CD4-positive, alpha-beta T cell treated with Interferon alpha-2 for 1 hour (primary cell): ENCODE results near the gene CELF6.

Experiments
- DNase-seq, 2 donors: peaks; one replicate each; pipeline ENCODE4 v3.0.0-alpha.2; 2020 to 2022

The CELF6 gene

DNA sequence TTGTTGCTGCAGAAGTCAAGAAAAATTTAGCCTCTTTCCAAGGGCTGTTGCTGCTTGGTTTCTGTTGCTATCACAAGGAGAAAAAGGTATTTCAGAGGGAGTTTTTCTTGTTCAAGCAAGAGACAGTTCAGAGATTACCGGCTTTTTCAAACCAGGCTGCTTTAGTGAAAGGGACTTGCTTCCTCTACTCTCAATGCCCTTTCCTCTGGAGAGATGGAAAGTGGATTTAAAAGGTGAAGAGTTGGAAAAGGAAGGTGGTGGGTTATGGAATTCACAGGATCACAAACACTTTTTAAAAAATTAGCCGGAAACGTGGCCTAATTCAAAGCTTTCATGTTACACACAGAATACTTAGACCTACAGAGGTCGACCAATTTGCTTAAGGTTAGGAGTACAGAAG is 48.7 kb downstream of the CELF6 start:
- no peak for DNase-seq

DNA sequence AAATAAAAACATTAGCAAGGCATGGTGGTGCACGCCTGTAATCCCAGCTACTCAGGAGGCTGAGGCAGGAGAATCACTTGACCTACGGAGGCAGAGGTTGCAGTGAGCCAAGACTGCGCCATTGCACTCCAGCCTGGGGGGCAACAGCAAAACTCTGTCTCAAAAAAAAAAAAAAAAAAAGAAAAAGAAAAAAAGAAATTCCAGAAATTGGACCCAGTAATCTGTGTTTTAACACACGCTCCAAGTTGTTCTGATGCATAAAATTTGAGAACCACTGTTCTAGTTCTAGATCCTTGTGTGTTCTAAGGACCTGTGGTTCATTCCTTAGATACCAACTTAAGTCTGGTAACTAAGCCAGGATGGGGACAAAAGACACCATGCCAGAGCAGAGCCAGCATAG is 50.2 kb downstream of the CELF6 start:
- DNase-seq = no peak

DNA sequence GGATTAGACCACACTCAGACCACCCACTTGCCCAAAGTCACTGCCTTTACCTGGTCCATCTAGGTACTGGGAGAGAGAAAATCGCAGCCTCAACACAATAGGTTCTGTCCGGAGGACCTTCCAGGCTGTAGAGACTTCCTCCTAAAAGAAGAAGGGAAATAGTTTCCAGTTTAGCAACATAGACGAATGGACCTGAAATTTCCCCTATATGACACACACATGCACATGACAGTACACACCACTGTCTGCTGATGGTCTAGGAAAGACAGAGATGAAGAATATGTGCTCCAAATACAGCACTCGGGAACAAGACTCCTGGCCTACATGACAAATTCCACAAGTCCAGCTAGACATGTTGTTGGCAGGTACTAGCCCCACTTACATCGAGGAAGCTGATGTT is 54.9 kb downstream of the CELF6 start:
- DNase-seq = no peak

DNA sequence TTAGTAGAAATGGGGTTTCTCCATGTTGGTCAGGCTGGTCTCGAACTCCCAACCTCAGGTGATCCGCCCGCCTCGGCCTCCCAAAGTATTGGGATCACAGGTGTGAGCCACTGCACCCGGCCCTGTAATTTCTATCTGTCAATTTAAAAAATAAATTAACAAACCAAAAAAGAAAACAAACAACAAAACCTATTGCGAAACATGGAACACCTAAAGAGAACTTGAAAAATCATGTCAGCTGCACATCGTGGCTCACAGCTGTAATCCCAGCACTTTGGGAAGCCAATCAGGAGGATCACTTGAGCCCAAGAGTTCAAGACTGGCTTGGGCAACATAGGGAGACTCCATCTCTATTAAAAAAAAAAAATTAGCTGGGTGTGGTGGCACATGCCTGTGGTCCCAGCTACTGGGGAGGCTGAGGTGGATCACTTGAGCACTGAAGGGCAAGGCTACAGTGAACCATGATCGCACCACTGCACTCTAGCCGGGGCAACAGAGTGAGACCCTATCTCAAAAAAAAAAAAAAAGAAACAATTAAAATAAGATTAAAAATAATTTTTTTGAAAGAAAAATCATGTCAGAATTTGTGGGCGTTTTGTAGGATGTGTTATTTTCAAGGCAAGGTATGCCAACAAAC is 67.2 kb downstream of the CELF6 start:
- no peak for DNase-seq

DNA sequence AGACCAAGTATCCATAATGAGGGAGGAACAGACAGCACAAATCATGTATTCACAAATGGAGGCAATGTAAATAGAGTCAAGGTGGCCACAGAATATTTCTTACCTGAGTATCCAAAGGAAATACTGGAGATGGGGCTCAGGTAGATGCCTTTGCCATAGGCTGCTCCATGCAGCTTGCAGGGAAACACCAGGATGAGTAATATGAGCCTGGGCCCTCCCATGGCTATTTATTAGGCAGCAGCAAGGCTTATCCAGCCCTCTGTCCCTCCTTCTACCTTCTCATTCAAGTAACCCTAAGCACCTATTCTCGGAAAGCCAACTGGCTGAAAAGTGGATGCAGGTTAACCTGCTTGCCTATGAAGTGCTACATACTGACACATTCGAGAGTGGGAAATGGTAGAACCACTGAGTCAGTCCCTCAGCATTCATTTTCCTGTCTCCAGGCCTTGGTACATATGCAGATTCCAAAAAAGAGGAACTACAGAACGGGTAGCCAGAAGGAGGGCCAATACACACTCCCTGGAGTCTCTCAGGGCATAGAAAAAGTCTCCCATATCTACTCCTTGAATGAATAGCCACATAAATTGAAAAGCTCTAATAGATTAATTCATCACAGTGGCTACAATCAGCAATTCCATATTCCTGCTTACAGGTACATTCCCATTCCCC is 70.7 kb downstream of the CELF6 start:
- DNase-seq = no peak

DNA sequence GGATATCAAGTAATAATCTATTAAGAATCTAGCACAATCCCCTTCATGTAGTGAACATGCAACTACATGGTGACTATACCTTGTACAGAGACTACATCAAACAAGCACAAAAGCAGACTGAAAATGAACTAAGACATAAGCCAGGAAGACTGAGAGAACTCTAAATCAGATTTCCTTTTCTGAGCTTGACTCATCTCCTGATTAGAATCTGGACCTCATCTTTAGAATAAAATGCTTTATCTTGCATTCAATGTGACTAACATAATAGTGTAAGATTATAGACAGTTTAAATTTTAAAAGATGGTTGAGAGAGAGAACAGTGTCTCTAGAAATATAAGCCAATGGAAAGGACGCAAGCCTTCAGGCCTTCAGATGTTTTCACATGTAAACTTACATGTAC is 71.4 kb downstream of the CELF6 start:
- no peak for DNase-seq

DNA sequence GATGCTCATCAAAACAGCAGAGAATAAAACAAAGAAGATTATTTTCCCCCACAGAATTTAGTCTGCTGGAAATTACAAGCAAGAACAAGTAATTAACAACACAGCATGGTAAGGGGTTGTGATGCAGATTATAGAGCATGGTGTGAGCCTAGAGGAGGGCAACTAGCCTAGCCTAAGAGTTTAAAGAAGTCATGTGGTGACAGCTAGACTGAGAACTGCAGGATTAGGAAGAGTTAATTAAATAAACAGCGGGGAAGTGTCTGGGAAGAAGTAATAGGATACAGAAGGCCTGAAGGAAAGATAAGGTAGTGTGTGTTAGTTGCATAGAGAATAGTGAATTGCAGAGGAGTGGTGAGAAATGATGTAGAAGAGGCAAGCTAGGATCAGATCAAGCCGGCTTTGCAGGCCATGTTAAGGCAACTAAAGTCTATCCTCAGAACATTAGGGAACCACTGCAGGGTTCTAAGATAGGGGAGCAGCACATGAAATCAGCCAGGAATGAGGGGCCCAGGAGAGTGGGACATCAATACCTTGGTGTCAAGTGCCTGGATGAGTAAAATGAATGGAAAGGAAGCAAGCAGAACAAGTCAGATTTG is 77.1 kb downstream of the CELF6 start:
- DNase-seq = no peak

DNA sequence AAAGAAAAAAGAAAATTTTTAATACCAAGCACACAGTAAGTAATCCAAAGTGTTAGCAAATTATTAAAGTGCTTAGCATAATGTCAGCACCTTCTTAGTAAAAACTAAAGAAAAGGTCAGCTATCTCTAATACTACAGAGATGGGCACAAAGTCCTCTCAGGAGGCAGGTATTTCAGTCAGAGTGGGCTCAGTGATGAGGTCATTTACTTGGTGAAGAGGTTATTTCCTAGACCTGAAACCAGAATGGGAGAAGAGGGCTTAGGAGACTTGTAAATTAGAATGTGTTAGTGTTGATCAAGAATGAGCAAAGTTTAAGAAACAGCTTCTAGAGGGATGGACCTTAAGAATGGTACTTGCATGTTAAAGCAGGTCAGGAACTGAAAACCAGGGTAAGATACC is 80.3 kb downstream of the CELF6 start:
- DNase-seq = no peak

DNA sequence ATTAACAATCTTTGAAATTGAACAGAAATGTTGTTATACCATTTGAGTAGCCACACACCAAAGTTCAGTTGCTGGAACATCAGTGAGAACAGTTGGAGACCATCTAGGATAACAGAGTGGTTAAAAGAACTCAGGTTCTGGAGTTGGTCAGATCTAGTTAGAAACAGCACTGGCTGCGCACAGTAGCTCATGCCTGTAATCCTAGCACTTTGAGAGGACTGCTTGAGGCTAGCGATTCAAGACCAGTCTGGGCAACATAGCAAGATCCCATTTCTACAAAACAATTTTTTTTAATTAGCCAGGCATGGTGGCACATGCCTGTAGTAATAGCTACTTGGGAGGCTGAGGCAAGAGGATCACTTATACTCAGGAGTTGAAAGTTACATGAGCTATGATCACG is 81.4 kb downstream of the CELF6 start:
- no peak for DNase-seq

DNA sequence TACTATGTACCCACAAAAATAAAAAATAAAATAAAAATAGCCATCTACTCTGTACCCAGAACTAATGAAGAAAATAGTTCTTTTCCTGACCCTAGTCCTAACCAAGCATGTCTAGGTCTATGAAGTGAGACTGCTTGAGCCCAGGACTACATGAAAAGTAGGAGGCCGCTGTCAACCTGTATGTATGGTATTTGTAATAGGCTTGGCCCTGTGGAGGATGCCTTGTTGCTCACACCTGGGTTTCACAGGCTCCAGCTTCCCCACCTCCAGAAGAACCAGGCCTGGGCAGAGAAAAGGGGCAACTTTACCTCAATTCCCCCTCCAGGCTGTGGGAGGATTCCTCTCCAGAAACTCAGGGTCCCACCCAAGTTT is 82.1 kb downstream of the CELF6 start:
- DNase-seq = no peak

DNA sequence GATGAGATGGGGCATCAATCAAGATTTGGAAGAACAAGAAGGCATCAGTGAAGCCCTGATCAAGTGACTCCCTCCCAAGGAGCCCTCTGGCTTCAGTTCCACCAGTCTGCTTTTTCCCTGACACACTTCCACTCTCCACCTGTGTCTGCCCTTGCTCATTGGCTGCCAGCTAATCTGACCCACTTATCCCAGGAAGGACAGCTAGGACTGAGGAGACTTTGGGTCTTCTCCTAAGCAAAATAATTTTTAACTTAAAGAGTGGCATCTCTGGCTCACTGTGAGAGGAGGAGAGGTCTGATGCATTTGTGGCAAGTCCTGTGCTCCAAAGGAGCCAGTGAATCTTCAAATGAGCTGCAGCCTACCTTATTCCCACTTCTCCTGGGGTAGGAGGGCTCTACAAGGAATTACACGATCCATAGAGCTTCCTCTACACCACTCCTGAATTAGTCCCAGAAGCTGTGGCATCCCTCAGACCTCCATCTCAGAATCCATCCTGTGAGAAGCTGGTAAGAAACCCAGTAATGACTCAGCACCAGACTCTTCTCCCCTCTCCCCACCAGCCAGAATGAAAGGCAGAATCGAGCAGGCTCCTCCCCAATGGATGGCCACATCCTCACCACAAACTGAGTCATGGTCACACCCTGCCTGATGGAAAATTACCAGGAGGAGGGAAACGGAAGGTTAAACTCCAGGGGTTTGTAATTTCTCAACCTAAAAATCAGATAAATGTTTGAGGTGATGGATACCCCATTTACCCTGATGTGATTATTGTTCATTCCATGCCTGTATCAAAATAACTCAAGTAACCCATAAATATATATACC is 82.7 kb downstream of the CELF6 start:
- peak; percentile 41 to 64 for DNase-seq

DNA sequence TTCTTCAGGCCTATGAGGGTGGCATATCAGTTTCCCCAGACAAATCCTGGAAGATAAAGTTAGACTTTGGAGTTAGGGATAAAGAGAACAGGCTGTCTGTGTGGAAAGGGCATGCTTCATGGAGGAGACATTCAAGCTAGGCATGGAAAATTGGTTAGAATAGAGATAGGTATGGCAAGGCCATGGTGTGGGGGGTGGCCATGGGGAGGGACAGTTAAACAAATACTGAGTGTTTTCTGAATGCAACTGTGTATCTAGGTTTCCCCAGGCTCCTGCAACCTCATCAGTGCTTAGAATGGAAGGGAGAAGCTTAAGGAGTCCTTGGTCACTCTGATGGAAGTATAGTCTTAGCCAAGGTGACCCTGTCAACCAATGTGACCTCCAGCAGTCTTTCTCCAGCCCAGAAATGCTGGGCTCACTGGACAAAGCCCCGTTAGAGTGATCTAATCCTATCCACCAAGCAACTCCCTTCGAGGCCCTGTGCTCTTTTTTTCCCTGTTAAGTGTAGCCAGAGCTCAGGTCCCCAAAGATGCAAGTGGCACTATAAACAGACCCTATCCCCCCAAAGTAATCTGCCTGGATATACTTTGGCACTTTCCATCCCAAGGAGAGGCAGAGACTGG is 83.5 kb downstream of the CELF6 start:
- no peak for DNase-seq

DNA sequence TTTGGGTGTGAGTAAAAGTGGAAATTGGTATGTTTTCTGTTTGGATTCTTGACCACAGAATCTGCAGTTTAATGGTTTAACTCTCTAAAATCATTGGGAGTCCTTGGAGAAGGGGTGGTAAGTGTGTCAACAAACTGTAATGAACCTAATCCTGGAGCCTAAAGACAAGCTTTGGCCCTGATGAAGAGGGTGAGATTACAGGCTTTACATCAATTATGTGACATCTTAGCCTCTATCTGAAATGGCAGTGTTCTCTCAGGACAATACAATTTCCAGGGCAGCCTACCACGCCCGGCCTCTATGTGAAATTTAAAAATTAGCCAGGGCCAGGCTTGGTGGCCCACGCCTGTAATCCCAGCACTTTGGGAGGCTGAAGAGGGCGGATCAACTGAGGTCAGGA is 84.7 kb downstream of the CELF6 start:
- DNase-seq = no peak
